Measurements from ENCODE around the gene ZNF521.

Gene ZNF521

DNA sequence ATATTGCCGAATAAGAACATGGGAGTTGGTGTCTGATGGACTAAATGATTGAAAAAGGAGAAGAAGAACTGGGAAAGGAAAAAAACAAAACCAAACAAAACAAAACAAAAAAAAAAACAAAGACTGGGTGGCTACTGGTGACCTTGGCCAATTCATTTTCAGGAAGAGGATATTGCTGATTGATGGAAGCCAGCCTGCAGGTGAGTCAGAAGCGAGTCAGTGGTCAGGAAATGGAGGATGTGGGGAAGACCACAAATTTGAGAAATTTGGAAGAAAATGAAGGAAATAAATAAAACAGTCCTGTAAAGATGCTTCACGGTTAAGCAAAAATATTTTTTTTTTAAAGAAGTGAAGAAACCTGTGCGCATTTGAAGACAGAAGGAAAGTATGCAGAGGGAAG lies 296.9 kb downstream of the ZNF521 start:
- TF ChIP-seq YY1 (IDR thresholded peaks at IDR 0.05; ENCODE audit: low read depth): no peak
- no peak for TF ChIP-seq EP300 (IDR thresholded peaks at IDR 0.05; ENCODE audit: borderline replicate concordance)
- TF ChIP-seq, protein P1, sequence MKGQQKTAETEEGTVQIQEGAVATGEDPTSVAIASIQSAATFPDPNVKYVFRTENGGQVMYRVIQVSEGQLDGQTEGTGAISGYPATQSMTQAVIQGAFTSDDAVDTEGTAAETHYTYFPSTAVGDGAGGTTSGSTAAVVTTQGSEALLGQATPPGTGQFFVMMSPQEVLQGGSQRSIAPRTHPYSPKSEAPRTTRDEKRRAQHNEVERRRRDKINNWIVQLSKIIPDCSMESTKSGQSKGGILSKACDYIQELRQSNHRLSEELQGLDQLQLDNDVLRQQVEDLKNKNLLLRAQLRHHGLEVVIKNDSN (IDR thresholded peaks at IDR 0.05): no peak
- no peak for TF ChIP-seq CREB1 (IDR thresholded peaks at IDR 0.05; ENCODE audit: low read depth)
- TF ChIP-seq FOXM1 (IDR thresholded peaks at IDR 0.05; ENCODE audit: borderline replicate concordance, low read depth): no peak
- no peak for TF ChIP-seq CEBPB (IDR thresholded peaks at IDR 0.05)
- TF ChIP-seq NFIC (IDR thresholded peaks at IDR 0.05): no peak
- TF ChIP-seq, protein P2, sequence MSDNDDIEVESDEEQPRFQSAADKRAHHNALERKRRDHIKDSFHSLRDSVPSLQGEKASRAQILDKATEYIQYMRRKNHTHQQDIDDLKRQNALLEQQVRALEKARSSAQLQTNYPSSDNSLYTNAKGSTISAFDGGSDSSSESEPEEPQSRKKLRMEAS (IDR thresholded peaks at IDR 0.05): no peak
- no peak for TF ChIP-seq ZBTB7A (IDR thresholded peaks at IDR 0.05; ENCODE audit: low read depth)
- no peak for TF ChIP-seq EGR1 (IDR thresholded peaks at IDR 0.05)
- TF ChIP-seq TEAD4 (IDR thresholded peaks at IDR 0.05): no peak
- no peak for TF ChIP-seq TCF12 (IDR thresholded peaks at IDR 0.05; ENCODE audit: low read depth)
- TF ChIP-seq, protein P3, sequence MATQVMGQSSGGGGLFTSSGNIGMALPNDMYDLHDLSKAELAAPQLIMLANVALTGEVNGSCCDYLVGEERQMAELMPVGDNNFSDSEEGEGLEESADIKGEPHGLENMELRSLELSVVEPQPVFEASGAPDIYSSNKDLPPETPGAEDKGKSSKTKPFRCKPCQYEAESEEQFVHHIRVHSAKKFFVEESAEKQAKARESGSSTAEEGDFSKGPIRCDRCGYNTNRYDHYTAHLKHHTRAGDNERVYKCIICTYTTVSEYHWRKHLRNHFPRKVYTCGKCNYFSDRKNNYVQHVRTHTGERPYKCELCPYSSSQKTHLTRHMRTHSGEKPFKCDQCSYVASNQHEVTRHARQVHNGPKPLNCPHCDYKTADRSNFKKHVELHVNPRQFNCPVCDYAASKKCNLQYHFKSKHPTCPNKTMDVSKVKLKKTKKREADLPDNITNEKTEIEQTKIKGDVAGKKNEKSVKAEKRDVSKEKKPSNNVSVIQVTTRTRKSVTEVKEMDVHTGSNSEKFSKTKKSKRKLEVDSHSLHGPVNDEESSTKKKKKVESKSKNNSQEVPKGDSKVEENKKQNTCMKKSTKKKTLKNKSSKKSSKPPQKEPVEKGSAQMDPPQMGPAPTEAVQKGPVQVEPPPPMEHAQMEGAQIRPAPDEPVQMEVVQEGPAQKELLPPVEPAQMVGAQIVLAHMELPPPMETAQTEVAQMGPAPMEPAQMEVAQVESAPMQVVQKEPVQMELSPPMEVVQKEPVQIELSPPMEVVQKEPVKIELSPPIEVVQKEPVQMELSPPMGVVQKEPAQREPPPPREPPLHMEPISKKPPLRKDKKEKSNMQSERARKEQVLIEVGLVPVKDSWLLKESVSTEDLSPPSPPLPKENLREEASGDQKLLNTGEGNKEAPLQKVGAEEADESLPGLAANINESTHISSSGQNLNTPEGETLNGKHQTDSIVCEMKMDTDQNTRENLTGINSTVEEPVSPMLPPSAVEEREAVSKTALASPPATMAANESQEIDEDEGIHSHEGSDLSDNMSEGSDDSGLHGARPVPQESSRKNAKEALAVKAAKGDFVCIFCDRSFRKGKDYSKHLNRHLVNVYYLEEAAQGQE (IDR thresholded peaks at IDR 0.05; ENCODE audit: low read depth): no peak

DNA sequence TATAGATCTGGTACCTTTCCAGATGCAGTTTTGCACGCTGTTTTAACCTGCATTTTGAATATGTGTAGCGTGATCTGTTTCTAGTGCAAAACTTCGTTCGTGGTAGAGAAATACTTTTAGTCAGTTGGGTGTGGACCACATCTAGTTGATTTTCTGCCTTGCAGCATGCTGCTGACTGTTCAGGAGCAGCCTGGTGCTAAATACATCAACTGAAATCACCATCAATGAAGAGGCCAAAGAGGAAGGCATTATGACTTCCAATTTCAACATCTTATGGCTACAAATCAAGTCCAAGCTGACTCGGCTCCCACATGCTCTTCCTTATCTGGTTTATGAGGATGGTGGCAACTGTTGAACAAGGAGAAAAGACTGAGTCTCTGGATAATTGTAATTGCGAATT lies 298.5 kb downstream of the ZNF521 start:
- TF ChIP-seq TAF1 (IDR thresholded peaks at IDR 0.05; ENCODE audit: low read depth) (no peak), FOXM1 (IDR thresholded peaks at IDR 0.05; ENCODE audit: borderline replicate concordance, low read depth) (no peak), CREB1 (IDR thresholded peaks at IDR 0.05; ENCODE audit: low read depth) (no peak), EGR1 (IDR thresholded peaks at IDR 0.05) (no peak), RAD21 (IDR thresholded peaks at IDR 0.05; ENCODE audit: low read depth) (no peak), ZBTB7A (IDR thresholded peaks at IDR 0.05; ENCODE audit: low read depth) (no peak), YY1 (IDR thresholded peaks at IDR 0.05; ENCODE audit: low read depth) (no peak), CEBPB (IDR thresholded peaks at IDR 0.05) (no peak), TEAD4 (IDR thresholded peaks at IDR 0.05) (no peak), TCF12 (IDR thresholded peaks at IDR 0.05; ENCODE audit: low read depth) (no peak)
- TF ChIP-seq, protein P1 (IDR thresholded peaks at IDR 0.05): no peak
- TF ChIP-seq, protein P3 (IDR thresholded peaks at IDR 0.05; ENCODE audit: low read depth): no peak

DNA sequence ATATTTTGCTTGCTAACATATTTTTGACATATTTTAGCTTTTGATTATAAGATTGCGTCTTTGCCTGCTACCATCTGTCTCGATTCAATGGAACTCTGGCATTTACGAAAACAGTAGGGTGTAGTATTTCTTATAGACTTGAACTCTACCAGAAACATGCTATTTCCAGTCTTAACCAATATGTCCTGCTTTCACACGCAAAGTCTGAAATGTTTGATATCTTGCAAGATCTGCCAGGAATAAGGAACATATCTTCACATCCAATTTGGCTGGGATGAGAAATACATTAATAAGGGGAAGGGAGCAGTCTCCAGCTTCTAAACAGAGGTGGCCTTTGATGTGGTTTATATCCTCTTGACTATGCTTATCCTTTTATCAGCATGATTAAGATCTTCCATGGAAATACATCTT lies 299.4 kb downstream of the ZNF521 start:
- TF ChIP-seq, protein P1 (IDR thresholded peaks at IDR 0.05): no peak
- no peak for TF ChIP-seq ZBTB7A (IDR thresholded peaks at IDR 0.05; ENCODE audit: low read depth)

DNA sequence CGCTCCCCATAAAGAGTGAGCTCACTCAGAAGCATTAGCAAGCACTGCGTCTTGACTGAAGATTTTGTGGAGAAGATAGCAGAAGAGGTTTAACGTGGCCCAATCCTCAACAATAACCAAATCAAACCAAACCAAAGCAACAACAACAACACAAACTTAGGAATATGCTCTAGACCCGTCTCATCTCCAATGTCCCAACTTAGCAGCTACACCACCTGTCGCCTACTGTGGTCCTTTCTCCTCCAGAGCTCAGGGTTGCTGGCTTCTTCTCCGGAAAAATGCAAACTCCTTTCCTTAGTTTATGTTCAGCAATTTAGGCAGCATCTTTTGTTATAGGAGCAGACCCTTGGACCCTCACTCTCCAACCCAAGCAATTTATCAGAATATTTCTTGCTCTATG lies 301.4 kb downstream of the ZNF521 start:
- TF ChIP-seq TAF1 (IDR thresholded peaks at IDR 0.05; ENCODE audit: low read depth) (no peak), NFIC (IDR thresholded peaks at IDR 0.05) (no peak), YY1 (IDR thresholded peaks at IDR 0.05; ENCODE audit: low read depth) (no peak), TEAD4 (IDR thresholded peaks at IDR 0.05) (no peak), CEBPB (IDR thresholded peaks at IDR 0.05) (no peak), CREB1 (IDR thresholded peaks at IDR 0.05; ENCODE audit: low read depth) (no peak), FOXM1 (IDR thresholded peaks at IDR 0.05; ENCODE audit: borderline replicate concordance, low read depth) (no peak), TCF12 (IDR thresholded peaks at IDR 0.05; ENCODE audit: low read depth) (no peak), RAD21 (IDR thresholded peaks at IDR 0.05; ENCODE audit: low read depth) (no peak), EGR1 (IDR thresholded peaks at IDR 0.05) (no peak), ZBTB7A (IDR thresholded peaks at IDR 0.05; ENCODE audit: low read depth) (no peak), EP300 (IDR thresholded peaks at IDR 0.05; ENCODE audit: borderline replicate concordance) (no peak)
- TF ChIP-seq, protein P1 (IDR thresholded peaks at IDR 0.05): no peak
- TF ChIP-seq, protein P3 (IDR thresholded peaks at IDR 0.05; ENCODE audit: low read depth): no peak
- TF ChIP-seq, protein P2 (IDR thresholded peaks at IDR 0.05): no peak
